ENCODE results near the gene ZNF764. TPM values are rescaled to one million over a fixed set of nuclear protein-coding genes. Genes with fewer than 3 reads are reported as not detected.

Gene ZNF764
- total and polyA plus RNA-seq, 7 experiments from 2014 or later: 4.5 to 20.9 (median 18.1) TPM

DNA sequence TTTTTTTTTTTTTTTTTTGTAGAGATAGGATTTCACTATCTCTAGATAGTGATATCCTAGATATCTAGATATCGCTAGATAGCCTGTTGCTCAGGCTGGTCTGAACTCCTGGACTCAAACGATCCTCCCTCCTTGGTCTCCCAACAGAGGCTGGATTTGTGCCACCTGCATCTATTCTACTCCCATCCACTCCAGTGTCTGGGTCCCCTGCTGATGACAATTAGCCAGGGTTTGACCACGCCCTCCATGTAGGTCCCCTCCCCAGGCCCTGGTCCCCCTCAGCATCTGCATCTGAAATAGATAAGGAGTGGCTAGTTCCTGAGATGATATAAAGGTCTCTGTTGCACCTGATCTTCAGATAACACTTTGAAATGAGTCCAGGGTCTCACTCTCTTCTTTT lies 11.1 kb upstream of the ZNF764 start:
- Mint-ChIP-seq H3K4me1 (peaks cover 20 to 64% (median 44%) of the 10 kb centered on the region in 7 donors), H3K36me3 (peaks cover 0 to 4% (median 0%) of the 10 kb centered on the region in 5 donors), H3K27me3 (no peaks in the 10 kb centered on the region), H3K4me3 (peak overlapping the region in 8 of 10 donors; percentile 11 to 84 (median 33)), H3K27ac (peak overlapping the region; percentile 51 to 100 (median 98)), H3K9me3 (peaks cover 0 to 2% (median 0%) of the 10 kb centered on the region in 11 donors)
- peak overlapping the region; percentile 85 for H3K27ac ChIP-seq (ENCODE audit: low read depth, low read length)
- H3K4me1 ChIP-seq (ENCODE audit: control insufficient read depth in 2 of 2, insufficient read depth in 2 of 2, low read length in 2 of 2): peaks cover 36 to 38% of the 10 kb centered on the region in 2 donors
- DNase-seq (no peak), ATAC-seq (no peak)
- H3K4me3 ChIP-seq (ENCODE audit: low read length): no peak overlapping the region
- no peaks in the 10 kb centered on the region for H3K27me3 ChIP-seq (ENCODE audit: control insufficient read depth in 2 of 2, insufficient read depth in 2 of 2, low read length in 2 of 2)
- ChIA-PET CTCF (no interaction called here), POLR2A (interaction anchor here (0.6 to 3.2 kb wide), 6 partner anchors 11 to 139 kb away, joined by 4 to 18 read pairs (median 12); partner anchors contain the start of genes DCTPP1, FBRS, ZNF747 and ZNF764)
- intact Hi-C loops (cut with micrococcal nuclease): no loop called here
- no peaks in the 10 kb centered on the region for H3K36me3 ChIP-seq (ENCODE audit: control insufficient read depth in 2 of 3, insufficient read depth in 3 of 3, low read length in 3 of 3)
- no peaks in the 10 kb centered on the region for H3K9me3 ChIP-seq (ENCODE audit: control insufficient read depth in 2 of 3, low read length in 3 of 3)

DNA sequence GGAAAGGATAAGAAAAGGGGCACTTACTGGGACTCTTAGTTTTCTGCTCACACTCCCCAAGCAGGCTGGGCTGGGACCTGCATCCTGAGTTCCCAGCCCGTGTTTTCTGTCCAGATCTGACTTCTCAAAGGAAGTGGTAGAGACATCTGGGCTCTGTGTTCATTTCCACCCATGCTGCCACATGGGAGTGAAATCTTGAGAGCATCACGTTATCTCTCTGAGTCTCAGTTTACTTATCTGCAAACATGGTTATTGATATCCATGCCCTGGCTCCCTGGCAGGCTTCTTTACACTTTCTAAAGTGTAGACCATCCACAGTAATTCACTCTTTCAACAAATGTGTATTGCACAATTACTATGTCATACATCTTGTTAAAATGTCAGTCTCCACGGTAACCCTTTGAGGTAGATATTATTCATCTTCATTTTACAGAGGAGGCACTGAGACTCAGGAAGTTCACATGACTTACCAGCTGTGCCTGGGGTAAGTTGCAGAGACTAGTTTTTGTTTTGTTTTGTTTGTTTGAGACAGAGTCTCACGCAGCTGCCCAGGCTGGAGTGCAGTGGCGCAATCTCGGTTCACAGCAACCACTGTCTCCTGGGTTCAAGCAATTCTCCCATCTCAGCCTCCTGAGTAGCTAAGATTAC lies 9.9 kb upstream of the ZNF764 start:
- H3K4me1 Mint-ChIP-seq: peaks cover 20 to 59% (median 40%) of the 10 kb centered on the region in 7 donors
- peak overlapping the region; percentile 97 to 100 (median 99) for H3K27ac Mint-ChIP-seq
- peaks cover 0 to 4% (median 0%) of the 10 kb centered on the region in 5 donors for H3K36me3 Mint-ChIP-seq
- peaks cover 0 to 2% (median 0%) of the 10 kb centered on the region in 11 donors for H3K9me3 Mint-ChIP-seq
- ChIA-PET CTCF (interaction anchor here (0.7 to 1.0 kb wide), 2 partner anchors 11 to 100 kb away, joined by 4 to 6 read pairs; no protein-coding TSS in a partner anchor), POLR2A (interaction anchor here (0.6 to 3.2 kb wide), 18 partner anchors 10 to 539 kb away, joined by 3 to 18 read pairs (median 4); partner anchors contain the start of genes DCTPP1, FBRS, SEPTIN1 and ZNF747)
- peak overlapping the region; percentile 85 for H3K27ac ChIP-seq (ENCODE audit: low read depth, low read length)
- intact Hi-C loops (cut with micrococcal nuclease): loop anchor here in 1 of 2 donors (1.0 kb wide), 1 partner anchor 138 kb away; the partner anchor contains the start of gene DCTPP1
- H3K27me3 ChIP-seq (ENCODE audit: control insufficient read depth in 2 of 2, insufficient read depth in 2 of 2, low read length in 2 of 2): no peaks in the 10 kb centered on the region
- no peaks in the 10 kb centered on the region for H3K9me3 ChIP-seq (ENCODE audit: control insufficient read depth in 2 of 3, low read length in 3 of 3)
- H3K27me3 Mint-ChIP-seq: no peaks in the 10 kb centered on the region
- DNase-seq (peak in 8 of 9 donors; percentile 48 to 85 (median 78)), ATAC-seq (peak; percentile 59)
- peaks cover 36 to 38% of the 10 kb centered on the region in 2 donors for H3K4me1 ChIP-seq (ENCODE audit: control insufficient read depth in 2 of 2, insufficient read depth in 2 of 2, low read length in 2 of 2)
- no peaks in the 10 kb centered on the region for H3K36me3 ChIP-seq (ENCODE audit: control insufficient read depth in 2 of 3, insufficient read depth in 3 of 3, low read length in 3 of 3)
- H3K4me3 ChIP-seq (ENCODE audit: low read length): peak overlapping the region; percentile 9
- H3K4me3 Mint-ChIP-seq: peak overlapping the region; percentile 71 to 91 (median 84)

DNA sequence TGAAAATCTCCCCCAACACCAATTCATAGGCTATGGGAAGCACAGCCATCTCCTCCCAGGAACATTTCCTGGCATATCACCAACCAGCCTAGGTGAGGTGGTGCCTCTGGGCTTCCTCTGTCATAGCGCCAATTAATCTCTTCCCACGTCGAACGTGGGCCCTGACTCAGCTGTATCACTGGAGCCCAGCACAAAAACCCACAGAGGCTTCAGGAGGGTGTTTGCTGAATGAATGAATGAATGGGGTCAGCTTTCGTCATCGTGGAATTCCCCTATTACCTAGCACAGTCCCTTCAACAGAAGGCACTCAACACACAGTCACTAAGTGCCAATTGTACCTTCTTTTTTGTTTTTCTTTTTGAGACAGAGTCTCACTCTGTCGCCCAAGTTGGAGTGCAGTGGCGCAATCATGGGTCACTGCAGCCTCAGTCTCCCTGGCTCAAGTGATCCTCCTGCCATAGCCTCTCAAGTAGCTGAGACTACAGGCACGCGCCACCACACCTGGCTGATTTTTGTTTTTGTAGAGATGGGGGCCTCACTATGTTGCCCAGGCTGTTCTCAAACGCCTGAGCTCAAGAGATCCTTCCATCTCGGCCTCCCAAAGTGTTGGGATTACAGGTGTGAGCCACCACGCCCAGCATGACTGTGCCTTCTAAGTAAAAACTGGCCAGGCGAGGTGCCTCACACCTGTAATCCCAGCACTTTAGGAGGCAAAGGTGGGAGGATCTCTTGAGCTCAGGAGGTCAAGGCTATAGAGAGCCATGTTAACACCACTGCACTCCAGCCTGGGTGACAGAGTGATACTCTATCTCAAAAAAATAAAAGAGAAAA lies 9.2 kb upstream of the ZNF764 start:
- Histone ChIP-seq H3K4me3 (ENCODE audit: low read length) (peak overlapping the region; percentile 9), H3K9me3 (ENCODE audit: control insufficient read depth in 2 of 3, low read length in 3 of 3) (no peaks in the 10 kb centered on the region), H3K27ac (ENCODE audit: low read depth, low read length) (peak overlapping the region; percentile 85), H3K27me3 (ENCODE audit: control insufficient read depth in 2 of 2, insufficient read depth in 2 of 2, low read length in 2 of 2) (no peaks in the 10 kb centered on the region), H3K36me3 (ENCODE audit: control insufficient read depth in 2 of 3, insufficient read depth in 3 of 3, low read length in 3 of 3) (no peaks in the 10 kb centered on the region), H3K4me1 (ENCODE audit: control insufficient read depth in 2 of 2, insufficient read depth in 2 of 2, low read length in 2 of 2) (peaks cover 33 to 37% of the 10 kb centered on the region in 2 donors)
- peaks cover 18 to 57% (median 36%) of the 10 kb centered on the region in 7 donors for H3K4me1 Mint-ChIP-seq
- H3K36me3 Mint-ChIP-seq: peaks cover 0 to 4% (median 0%) of the 10 kb centered on the region in 5 donors
- H3K27me3 Mint-ChIP-seq: no peaks in the 10 kb centered on the region
- ChIA-PET CTCF (interaction anchor here (0.6 to 1.9 kb wide), 2 partner anchors 10 to 162 kb away, joined by 3 to 5 read pairs; no protein-coding TSS in a partner anchor), POLR2A (interaction anchor here (0.6 to 3.2 kb wide), 11 partner anchors 9 to 185 kb away, joined by 3 to 18 read pairs (median 6); partner anchors contain the start of genes DCTPP1, SEPTIN1, ZNF747 and ZNF764)
- intact Hi-C loops (cut with micrococcal nuclease): no loop called here
- peak overlapping the region; percentile 97 to 100 (median 99) for H3K27ac Mint-ChIP-seq
- DNase-seq (peak in 3 of 9 donors; percentile 22 to 60 (median 58)), ATAC-seq (peak; percentile 5)
- H3K4me3 Mint-ChIP-seq: peak overlapping the region in 9 of 10 donors; percentile 71 to 86 (median 84)
- H3K9me3 Mint-ChIP-seq: peaks cover 0 to 2% (median 0%) of the 10 kb centered on the region in 11 donors

DNA sequence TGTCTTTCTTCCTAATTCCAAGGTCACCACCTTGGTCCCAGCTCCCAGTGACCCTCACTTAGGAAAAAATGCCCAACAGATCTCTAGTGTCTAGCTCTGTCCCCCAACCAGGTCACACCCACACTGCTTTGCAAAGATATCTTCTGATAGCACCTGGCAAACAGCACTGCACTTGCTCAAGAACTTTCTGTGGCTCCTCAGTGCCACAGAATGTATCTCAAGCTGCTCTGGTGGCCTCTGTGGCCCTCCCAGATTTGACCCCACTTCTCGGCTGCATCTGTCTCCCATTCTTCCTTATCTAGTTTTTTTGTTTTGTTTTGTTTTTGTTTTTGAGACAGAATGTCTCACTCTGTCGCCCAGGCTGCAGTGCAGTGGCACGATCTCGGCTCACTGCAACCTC lies 8.4 kb upstream of the ZNF764 start:
- intact Hi-C loops (cut with micrococcal nuclease): no loop called here
- CTCF ChIA-PET: interaction anchor here (0.6 to 1.9 kb wide), 2 partner anchors 9 to 102 kb away, joined by 4 to 5 read pairs; no protein-coding TSS in a partner anchor
- no peaks in the 10 kb centered on the region for H3K27me3 ChIP-seq (ENCODE audit: control insufficient read depth in 2 of 2, insufficient read depth in 2 of 2, low read length in 2 of 2)
- H3K4me3 ChIP-seq (ENCODE audit: low read length): no peak overlapping the region
- peak overlapping the region in 1 of 10 donors; percentile 29 for H3K4me3 Mint-ChIP-seq
- no peaks in the 10 kb centered on the region for H3K36me3 ChIP-seq (ENCODE audit: control insufficient read depth in 2 of 3, insufficient read depth in 3 of 3, low read length in 3 of 3)
- H3K27ac ChIP-seq (ENCODE audit: low read depth, low read length): peak overlapping the region; percentile 85
- H3K4me1 ChIP-seq (ENCODE audit: control insufficient read depth in 2 of 2, insufficient read depth in 2 of 2, low read length in 2 of 2): peaks cover 31 to 34% of the 10 kb centered on the region in 2 donors
- no peaks in the 10 kb centered on the region for H3K27me3 Mint-ChIP-seq
- peaks cover 0 to 1% (median 0%) of the 10 kb centered on the region in 5 donors for H3K36me3 Mint-ChIP-seq
- peaks cover 14 to 51% (median 33%) of the 10 kb centered on the region in 7 donors for H3K4me1 Mint-ChIP-seq
- no peaks in the 10 kb centered on the region for H3K9me3 ChIP-seq (ENCODE audit: control insufficient read depth in 2 of 3, low read length in 3 of 3)
- ATAC-seq (no peak), DNase-seq (no peak)
- peak overlapping the region; percentile 32 to 99 (median 98) for H3K27ac Mint-ChIP-seq
- peaks cover 0 to 2% (median 0%) of the 10 kb centered on the region in 11 donors for H3K9me3 Mint-ChIP-seq
- POLR2A ChIA-PET: interaction anchor here (0.5 to 3.2 kb wide), 7 partner anchors 9 to 184 kb away, joined by 3 to 18 read pairs (median 4); partner anchors contain the start of genes FBRS, SEPTIN1, ZNF747 and ZNF764

DNA sequence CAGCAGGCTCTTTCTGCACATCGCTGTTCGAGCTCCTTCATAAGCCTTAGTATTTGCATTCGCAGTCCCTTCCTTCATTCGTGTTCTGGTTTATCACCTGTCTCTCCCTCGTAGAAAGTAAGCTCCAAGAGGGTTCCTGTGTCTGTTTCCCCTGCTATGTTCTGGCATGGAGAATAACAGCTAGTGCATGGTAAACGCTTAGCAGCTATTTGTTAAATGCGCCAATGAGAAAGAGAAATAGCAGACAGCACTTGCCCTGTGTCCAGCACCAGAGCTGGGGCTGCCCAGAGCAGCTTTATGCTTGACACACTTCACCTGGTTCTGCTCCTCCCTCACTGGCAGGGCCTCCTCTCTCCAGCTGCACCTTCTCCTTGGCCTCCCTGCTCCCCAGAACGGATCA lies 7.8 kb upstream of the ZNF764 start:
- Histone ChIP-seq H3K4me3 (ENCODE audit: low read length) (no peak overlapping the region), H3K9me3 (ENCODE audit: control insufficient read depth in 2 of 3, low read length in 3 of 3) (no peaks in the 10 kb centered on the region), H3K27me3 (ENCODE audit: control insufficient read depth in 2 of 2, insufficient read depth in 2 of 2, low read length in 2 of 2) (no peaks in the 10 kb centered on the region), H3K36me3 (ENCODE audit: control insufficient read depth in 2 of 3, insufficient read depth in 3 of 3, low read length in 3 of 3) (no peaks in the 10 kb centered on the region), H3K27ac (ENCODE audit: low read depth, low read length) (no peak overlapping the region), H3K4me1 (ENCODE audit: control insufficient read depth in 2 of 2, insufficient read depth in 2 of 2, low read length in 2 of 2) (peaks cover 32 to 37% of the 10 kb centered on the region in 2 donors)
- CTCF ChIA-PET: interaction anchor here (0.6 to 1.9 kb wide), 2 partner anchors 9 to 384 kb away, joined by 3 to 5 read pairs; no protein-coding TSS in a partner anchor
- H3K36me3 Mint-ChIP-seq: peaks cover 0 to 1% (median 0%) of the 10 kb centered on the region in 5 donors
- H3K4me1 Mint-ChIP-seq: peaks cover 14 to 53% (median 38%) of the 10 kb centered on the region in 7 donors
- peaks cover 0 to 2% (median 0%) of the 10 kb centered on the region in 11 donors for H3K9me3 Mint-ChIP-seq
- H3K27me3 Mint-ChIP-seq: no peaks in the 10 kb centered on the region
- intact Hi-C loops (cut with micrococcal nuclease): no loop called here
- H3K4me3 Mint-ChIP-seq: no peak overlapping the region
- peak overlapping the region in 8 of 9 donors; percentile 9 to 99 (median 80) for H3K27ac Mint-ChIP-seq
- ATAC-seq (no peak), DNase-seq (no peak)
- POLR2A ChIA-PET: interaction anchor here (0.5 to 1.8 kb wide), 6 partner anchors 13 to 172 kb away, joined by 3 to 7 read pairs (median 4); partner anchors contain the start of gene FBRS
